Breast epithelium (tissue), 4 donors: ENCODE results near the gene FRAT1. TPM values are rescaled to one million over a fixed set of nuclear protein-coding genes. Genes with fewer than 3 reads are reported as not detected.

Experiments used
- DNase-seq, 2 donors: peaks; one replicate each; pipeline ENCODE4 v3.0.0-alpha.2; 2019; ENCODE audit warnings: low spot score in 2 of 2
- H3K27ac ChIP-seq, 2 donors: fragments of 200-600 bp; sonication (generic) in 1 of 2; one replicate each; pipeline ENCODE4 v1.5.1; 2016 to 2019; ENCODE audit warnings: mild to moderate bottlenecking in 1 of 2
- H3K27me3 ChIP-seq, 2 donors: fragments of 200-600 bp; sonication (generic) in 1 of 2; one replicate each; pipeline versions ENCODE4 v1.5.1 to v1.6.0; 2017 to 2019; ENCODE audit warnings: control low read depth in 1 of 2, mild to moderate bottlenecking in 1 of 2
- H3K36me3 ChIP-seq: fragments of 200-600 bp; one replicate; pipeline ENCODE4 v1.5.1; 2019
- H3K4me1 ChIP-seq, 2 donors: fragments of 200-600 bp; sonication (generic); one replicate each; pipeline ENCODE4 v1.5.1; 2016 to 2019; ENCODE audit warnings: control low read depth in 1 of 2
- H3K4me3 ChIP-seq, 3 donors: fragments of 200-600 bp; sonication (generic); 1 replicate in 2 of 3; 2 replicates in 1 of 3; pipeline ENCODE4 v1.5.1; 2016 to 2019; ENCODE audit warnings: mild to moderate bottlenecking in 3 of 3, moderate library complexity in 2 of 3
- H3K9me3 ChIP-seq, 2 donors: fragments of 200-600 bp; sonication (generic) in 1 of 2; one replicate each; pipeline ENCODE4 v1.5.1; 2016 to 2019; ENCODE audit warnings: control low read depth in 1 of 2
- CTCF ChIP-seq, 3 donors: fragments of 450-650 bp; IDR thresholded peaks; one replicate each; pipeline ENCODE4 v1.5.1; 2016 to 2017; ENCODE audit warnings: antibody characterized with exemption in 3 of 3, mild to moderate bottlenecking in 3 of 3, moderate library complexity in 3 of 3
- POLR2A ChIP-seq: fragments of 450-650 bp; IDR thresholded peaks from one replicate; pipeline ENCODE4 v1.6.1; 2016; ENCODE audit warnings: antibody characterized with exemption, mild to moderate bottlenecking, moderate library complexity
- POLR2AphosphoS5 ChIP-seq, 3 donors: sonication (generic); formaldehyde crosslinking; IDR thresholded peaks; one replicate each; pipeline ENCODE4 v1.6.1; 2017; ENCODE audit warnings: antibody characterized with exemption in 3 of 3
- intact Hi-C: fragments of 100-400 bp; cut with DNase I; formaldehyde crosslinking; loops from one replicate; pipeline ENCODE4 v1.15.1; 2023; ENCODE audit warnings: low total_unique reads
- total RNA-seq, 3 donors: library from RNA; depleted of rRNA; stranded (reverse); fragments of >200 nt; gene quantifications; one replicate each; pipeline ENCODE4 v1.1.0, GENCODE V29; 2016

The FRAT1 gene
- total RNA-seq, 3 donors from 2014 or later: 3.6 to 11.6 (median 9.8) TPM

GRCh38 chr10:97327348-97328294 lies 8.6 kb downstream of the FRAT1 start:
- Histone ChIP-seq H3K9me3 (no peaks in the 10 kb centered on the region), H3K27me3 (no peaks in the 10 kb centered on the region), H3K36me3 (no peaks in the 10 kb centered on the region), H3K4me1 (peaks cover 4 to 9% of the 10 kb centered on the region in 2 donors), H3K4me3 (no peak overlapping the region), H3K27ac (peak overlapping the region; percentile 19 to 36)
- DNase-seq: no peak
- TF ChIP-seq POLR2A (no peak), CTCF (IDR thresholded peaks at IDR 0.05) (no peak), POLR2AphosphoS5 (IDR thresholded peaks at IDR 0.05) (no peak)
- intact Hi-C loops: no loop called here

- DNase-seq: no peak
- no peaks in the 10 kb centered on the region for H3K9me3 ChIP-seq
- H3K4me3 ChIP-seq: no peak overlapping the region
- H3K4me1 ChIP-seq: peaks cover 4 to 9% of the 10 kb centered on the region in 2 donors
- no peak for TF ChIP-seq POLR2A
- no peak for TF ChIP-seq CTCF (IDR thresholded peaks at IDR 0.05)
- no peak for TF ChIP-seq POLR2AphosphoS5 (IDR thresholded peaks at IDR 0.05)
- H3K36me3 ChIP-seq: no peaks in the 10 kb centered on the region
- peak overlapping the region in 1 of 2 donors; percentile 19 for H3K27ac ChIP-seq
- intact Hi-C loops: no loop called here
- no peaks in the 10 kb centered on the region for H3K27me3 ChIP-seq
These were observed 9.8 kb downstream of the FRAT1 start for GRCh38 chr10:97328646-97329453.

- no peak overlapping the region for H3K4me3 ChIP-seq
- no peak for DNase-seq
- no peaks in the 10 kb centered on the region for H3K36me3 ChIP-seq
- H3K4me1 ChIP-seq: peaks cover 4 to 9% of the 10 kb centered on the region in 2 donors
- TF ChIP-seq CTCF (IDR thresholded peaks at IDR 0.05) (no peak), POLR2A (no peak), POLR2AphosphoS5 (IDR thresholded peaks at IDR 0.05) (no peak)
- H3K9me3 ChIP-seq: no peaks in the 10 kb centered on the region
- no peak overlapping the region for H3K27ac ChIP-seq
- no peaks in the 10 kb centered on the region for H3K27me3 ChIP-seq
- intact Hi-C loops: loop anchor here (5.0 kb wide), 1 partner anchor 168 kb away; the partner anchor contains the start of genes MMS19 and UBTD1
These were observed 10.7 kb downstream of the FRAT1 start for GRCh38 chr10:97329766-97330165.

GRCh38 chr10:97331153-97331703 lies 12.2 kb downstream of the FRAT1 start:
- Histone ChIP-seq H3K4me3 (peak overlapping the region in 2 of 3 donors; percentile 89 to 98), H3K36me3 (no peaks in the 10 kb centered on the region), H3K27ac (peak overlapping the region; percentile 96 to 97), H3K27me3 (no peaks in the 10 kb centered on the region), H3K4me1 (peaks cover 4 to 9% of the 10 kb centered on the region in 2 donors), H3K9me3 (no peaks in the 10 kb centered on the region)
- no peak for TF ChIP-seq POLR2AphosphoS5 (IDR thresholded peaks at IDR 0.05)
- no peak for TF ChIP-seq POLR2A
- DNase-seq: no peak
- intact Hi-C loops: loop anchor here (5.0 kb wide), 1 partner anchor 166 kb away; the partner anchor contains the start of genes MMS19 and UBTD1
